PC-9 (cell line): ENCODE data around the gene FBXO48. TPM values are rescaled to one million over a fixed set of nuclear protein-coding genes. Genes with fewer than 3 reads are reported as not detected.

Source experiments
- BruUV-seq: library from RNA; stranded (reverse); fragments of 400-500 nt; replicated peaks from 2 replicates; lab custom pipeline; 2021; lab: Mats Ljungman, UMichigan
- CTCF ChIA-PET: fragments of 300-600 bp; sonication (Branson Sonifier 250); formaldehyde crosslinking; loops from one replicate; lab custom pipeline; 2022; ENCODE audit warnings: antibody characterized with exemption; lab: Charles Lee
- POLR2A ChIA-PET: fragments of 300-600 bp; sonication (Branson Sonifier 250); formaldehyde crosslinking; loops from one replicate; lab custom pipeline; 2022; ENCODE audit warnings: antibody characterized with exemption; ENCODE audit not compliant: unreplicated experiment; lab: Charles Lee
- DNase-seq, 2 experiments: peaks; one replicate each; pipeline versions ENCODE4 v3.0.0 to v3.0.0-alpha.2; 2015 to 2022; ENCODE audit warnings: mixed read lengths in 1 of 2
- H2AFZ ChIP-seq: fragments of 200-600 bp; sonication (generic); 2 replicates; pipeline ENCODE4 v1.8.1; 2017; ENCODE audit warnings: antibody characterized with exemption
- H3F3A ChIP-seq: fragments of 200-600 bp; sonication (generic); 2 replicates; pipeline ENCODE4 v1.8.1; 2017; ENCODE audit warnings: antibody characterized with exemption, mild to moderate bottlenecking, low read depth; ENCODE audit not compliant: insufficient read depth
- H3K27ac ChIP-seq: fragments of 200-600 bp; sonication (generic); 2 replicates; pipeline ENCODE4 v1.6.1; 2016; ENCODE audit warnings: mixed run types
- H3K27me3 ChIP-seq: fragments of 200-600 bp; sonication (generic); 2 replicates; pipeline ENCODE4 v1.6.1; 2016; ENCODE audit warnings: low read depth, mixed run types; ENCODE audit not compliant: insufficient read depth
- H3K36me3 ChIP-seq: fragments of 200-600 bp; sonication (generic); 2 replicates; pipeline ENCODE4 v1.6.1; 2016; ENCODE audit warnings: low read depth, mixed run types
- H3K4me1 ChIP-seq: fragments of 200-600 bp; sonication (generic); replicated peaks from 2 replicates; pipeline ENCODE4 v1.6.1; 2016; ENCODE audit warnings: mixed run types; ENCODE audit not compliant: insufficient read depth
- H3K4me2 ChIP-seq: fragments of 200-600 bp; sonication (generic); 2 replicates; pipeline ENCODE4 v1.6.1; 2017; ENCODE audit warnings: mixed run types
- H3K4me3 ChIP-seq: fragments of 200-600 bp; sonication (generic); 2 replicates; pipeline ENCODE4 v1.6.1; 2016; ENCODE audit warnings: mixed run types
- H3K79me2 ChIP-seq: fragments of 200-600 bp; sonication (generic); 2 replicates; pipeline ENCODE4 v1.6.1; 2017; ENCODE audit warnings: low read depth, mixed run types
- H3K9me2 ChIP-seq: fragments of 200-600 bp; sonication (generic); 2 replicates; pipeline ENCODE4 v1.8.1; 2017; ENCODE audit warnings: mild to moderate bottlenecking; ENCODE audit not compliant: insufficient read depth
- H3K9me3 ChIP-seq: fragments of 200-600 bp; sonication (generic); 2 replicates; pipeline ENCODE4 v1.8.1; 2016; ENCODE audit warnings: low read depth; ENCODE audit not compliant: insufficient read depth
- H4K20me1 ChIP-seq: fragments of 200-600 bp; sonication (generic); 2 replicates; pipeline ENCODE4 v1.8.1; 2017; ENCODE audit not compliant: insufficient read depth
- EZH2 ChIP-seq: fragments of 200-600 bp; sonication (generic); IDR thresholded peaks from 2 replicates; pipeline ENCODE4 v1.8.0; 2017; ENCODE audit warnings: antibody characterized with exemption, low read depth
- intact Hi-C: fragments of 100-400 bp; cut with micrococcal nuclease; formaldehyde crosslinking; loops from one replicate; pipeline ENCODE4 v1.10.0; 2022; ENCODE audit not compliant: unreplicated experiment
- total RNA-seq: library from RNA; stranded (reverse); gene quantifications from 2 replicates; pipeline ENCODE4 v1.2.3, GENCODE V29; 2021
- TF ChIP-seq, protein P1 (sequence below): fragments of 200-600 bp; sonication (generic); conservative IDR thresholded peaks from 2 replicates; pipeline ENCODE4 v1.6.1; 2017; ENCODE audit warnings: mixed run types, antibody characterized with exemption, mild to moderate bottlenecking, moderate library complexity

FBXO48 gene
- total RNA-seq, 1 experiment from 2014 or later: 1.6 TPM

DNA sequence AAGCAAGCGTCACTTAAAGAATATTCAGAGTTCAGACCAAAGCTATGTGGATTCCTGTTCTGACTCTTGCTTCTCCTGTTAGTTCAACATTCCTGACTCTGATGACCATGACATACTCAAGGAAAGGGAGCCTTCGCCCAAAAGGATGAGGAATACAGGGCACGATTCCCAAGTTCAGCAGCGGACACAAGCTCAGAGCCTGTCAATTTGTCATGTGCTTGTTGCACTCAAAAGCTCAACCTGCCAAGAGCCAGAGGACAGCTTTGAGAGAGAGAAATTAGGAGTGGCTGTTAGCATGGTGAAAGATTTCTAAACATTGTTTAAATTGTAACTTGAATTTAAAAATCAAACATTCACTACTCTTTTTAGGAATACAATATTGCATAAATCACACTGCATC, 33.6 kb upstream of the FBXO48 start:
- Histone ChIP-seq H3K36me3 (no peaks in the 10 kb centered on the region), H3K4me2 (no peak overlapping the region), H3K27me3 (no peaks in the 10 kb centered on the region), H3K27ac (no peak overlapping the region), H3K9me2 (0 out of 2 replicates have a peak, but pooled peaks cover 5% of the 10 kb centered on the region), H2AFZ (no peak overlapping the region), H3F3A (no peaks in the 10 kb centered on the region), H3K79me2 (no peaks in the 10 kb centered on the region), H3K9me3 (peaks cover 3% of the 10 kb centered on the region; the same call in 1 of the 2 replicates), H3K4me3 (no peak overlapping the region), H4K20me1 (no peaks in the 10 kb centered on the region), H3K4me1 (no peaks in the 10 kb centered on the region)
- POLR2A ChIA-PET: no interaction called here
- TF ChIP-seq, protein P1, sequence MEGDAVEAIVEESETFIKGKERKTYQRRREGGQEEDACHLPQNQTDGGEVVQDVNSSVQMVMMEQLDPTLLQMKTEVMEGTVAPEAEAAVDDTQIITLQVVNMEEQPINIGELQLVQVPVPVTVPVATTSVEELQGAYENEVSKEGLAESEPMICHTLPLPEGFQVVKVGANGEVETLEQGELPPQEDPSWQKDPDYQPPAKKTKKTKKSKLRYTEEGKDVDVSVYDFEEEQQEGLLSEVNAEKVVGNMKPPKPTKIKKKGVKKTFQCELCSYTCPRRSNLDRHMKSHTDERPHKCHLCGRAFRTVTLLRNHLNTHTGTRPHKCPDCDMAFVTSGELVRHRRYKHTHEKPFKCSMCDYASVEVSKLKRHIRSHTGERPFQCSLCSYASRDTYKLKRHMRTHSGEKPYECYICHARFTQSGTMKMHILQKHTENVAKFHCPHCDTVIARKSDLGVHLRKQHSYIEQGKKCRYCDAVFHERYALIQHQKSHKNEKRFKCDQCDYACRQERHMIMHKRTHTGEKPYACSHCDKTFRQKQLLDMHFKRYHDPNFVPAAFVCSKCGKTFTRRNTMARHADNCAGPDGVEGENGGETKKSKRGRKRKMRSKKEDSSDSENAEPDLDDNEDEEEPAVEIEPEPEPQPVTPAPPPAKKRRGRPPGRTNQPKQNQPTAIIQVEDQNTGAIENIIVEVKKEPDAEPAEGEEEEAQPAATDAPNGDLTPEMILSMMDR: no peak
- no peak for TF ChIP-seq EZH2
- CTCF ChIA-PET: interaction anchor here (1.3 kb wide), 1 partner anchor 13 kb away, joined by 3 read pairs; no protein-coding TSS in a partner anchor
- no TSS peak for BruUV-seq
- DNase-seq: no peak
- intact Hi-C loops: no loop called here

DNA sequence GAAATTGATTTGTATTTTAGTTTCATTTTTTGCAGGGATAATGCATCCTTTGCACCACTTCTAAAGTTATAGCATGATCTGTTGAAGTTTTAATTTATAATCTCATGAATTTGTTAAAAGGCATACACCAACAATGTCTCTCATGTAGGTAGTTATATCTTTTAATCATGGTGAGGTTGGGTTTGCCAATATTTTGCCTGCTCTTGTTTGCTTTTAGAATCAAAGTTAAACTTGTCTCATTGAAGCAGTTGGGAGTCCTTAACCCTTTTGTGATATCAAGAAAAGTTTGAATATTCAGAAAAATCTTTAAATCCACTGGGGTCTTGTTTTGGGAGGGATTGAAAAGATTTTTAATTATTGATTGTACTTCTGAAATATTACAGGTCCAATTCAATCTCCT, 32.0 kb upstream of the FBXO48 start:
- H3K4me3 ChIP-seq: no peak overlapping the region

DNA sequence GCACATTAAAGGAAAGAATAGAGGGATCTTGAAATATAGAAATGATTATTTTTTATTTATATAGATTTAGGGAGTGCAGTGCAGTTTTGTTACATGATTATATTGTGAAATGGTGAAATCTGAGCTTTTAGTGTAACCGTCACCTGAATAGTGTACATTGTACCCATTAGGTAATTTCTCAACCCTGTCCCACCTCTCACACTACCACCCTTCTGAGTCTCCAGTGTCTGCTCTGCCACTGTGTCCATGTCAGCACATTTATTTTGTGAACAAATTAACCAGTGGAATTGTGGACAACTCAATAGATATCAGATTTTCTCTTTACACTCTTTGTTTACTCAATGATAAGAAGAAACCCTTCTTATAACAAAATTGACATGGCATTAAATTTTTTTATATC, 24.5 kb upstream of the FBXO48 start:
- intact Hi-C loops: no loop called here
- no peaks in the 10 kb centered on the region for H3F3A ChIP-seq
- no peaks in the 10 kb centered on the region for H3K27me3 ChIP-seq
- no TSS peak for BruUV-seq
- H3K36me3 ChIP-seq: no peaks in the 10 kb centered on the region
- H2AFZ ChIP-seq: no peak overlapping the region
- no peaks in the 10 kb centered on the region for H4K20me1 ChIP-seq
- POLR2A ChIA-PET: no interaction called here
- no peak for DNase-seq
- H3K4me3 ChIP-seq: no peak overlapping the region
- H3K27ac ChIP-seq: no peak overlapping the region
- 0 out of 2 replicates have a peak, but pooled peaks cover 4% of the 10 kb centered on the region for H3K4me1 ChIP-seq
- CTCF ChIA-PET: no interaction called here
- H3K9me2 ChIP-seq: no peaks in the 10 kb centered on the region
- H3K9me3 ChIP-seq: no peaks in the 10 kb centered on the region
- H3K79me2 ChIP-seq: no peaks in the 10 kb centered on the region
- H3K4me2 ChIP-seq: no peak overlapping the region
- no peak for TF ChIP-seq EZH2
- TF ChIP-seq, protein P1: no peak

More for the DNA sequence above, 32.0 kb upstream of the FBXO48 start:
- no peak overlapping the region for H3K4me2 ChIP-seq
- no TSS peak for BruUV-seq
- H3K27me3 ChIP-seq: no peaks in the 10 kb centered on the region
- intact Hi-C loops: no loop called here
- no peaks in the 10 kb centered on the region for H3K4me1 ChIP-seq
- DNase-seq: no peak
- H3K27ac ChIP-seq: no peak overlapping the region
- 0 out of 2 replicates have a peak, but pooled peaks cover under 1% of the 10 kb centered on the region for H3K9me2 ChIP-seq
- no peaks in the 10 kb centered on the region for H3F3A ChIP-seq
- no peaks in the 10 kb centered on the region for H4K20me1 ChIP-seq
- H3K36me3 ChIP-seq: no peaks in the 10 kb centered on the region
- no peaks in the 10 kb centered on the region for H3K79me2 ChIP-seq
- peaks cover 3% of the 10 kb centered on the region; the same call in 1 of the 2 replicates for H3K9me3 ChIP-seq
- ChIA-PET POLR2A (interaction anchor here (0.7 kb wide), 1 partner anchor 243 kb away, joined by 6 read pairs; no protein-coding TSS in a partner anchor), CTCF (interaction anchor here (1.2 kb wide), 1 partner anchor 11 kb away, joined by 6 read pairs; no protein-coding TSS in a partner anchor)
- TF ChIP-seq, protein P1: no peak
- no peak overlapping the region for H2AFZ ChIP-seq
